Choroid plexus epithelial cell (primary cell): ENCODE measurements around the gene XPNPEP2.

Experiments
- DNase-seq: peaks from one replicate; pipeline ENCODE4 v3.0.0-alpha.2; 2010; ENCODE audit warnings: low read depth
- H3K4me3 ChIP-seq: 2 replicates; pipeline ENCODE4 v1.5.1; 2011; ENCODE audit warnings: low read depth, mild to moderate bottlenecking, control low read depth, low read length, moderate library complexity
- CTCF ChIP-seq: conservative IDR thresholded peaks from 2 replicates; pipeline ENCODE4 v1.5.1; 2011; ENCODE audit warnings: low read depth, mild to moderate bottlenecking, control low read depth, inconsistent platforms, low read length, moderate library complexity

XPNPEP2 gene

GRCh38 chrX:129769467-129770154 is 30.8 kb downstream of the XPNPEP2 start:
- no peak for TF ChIP-seq CTCF
- no peak for DNase-seq
- H3K4me3 ChIP-seq = no peak overlapping the region

DNA sequence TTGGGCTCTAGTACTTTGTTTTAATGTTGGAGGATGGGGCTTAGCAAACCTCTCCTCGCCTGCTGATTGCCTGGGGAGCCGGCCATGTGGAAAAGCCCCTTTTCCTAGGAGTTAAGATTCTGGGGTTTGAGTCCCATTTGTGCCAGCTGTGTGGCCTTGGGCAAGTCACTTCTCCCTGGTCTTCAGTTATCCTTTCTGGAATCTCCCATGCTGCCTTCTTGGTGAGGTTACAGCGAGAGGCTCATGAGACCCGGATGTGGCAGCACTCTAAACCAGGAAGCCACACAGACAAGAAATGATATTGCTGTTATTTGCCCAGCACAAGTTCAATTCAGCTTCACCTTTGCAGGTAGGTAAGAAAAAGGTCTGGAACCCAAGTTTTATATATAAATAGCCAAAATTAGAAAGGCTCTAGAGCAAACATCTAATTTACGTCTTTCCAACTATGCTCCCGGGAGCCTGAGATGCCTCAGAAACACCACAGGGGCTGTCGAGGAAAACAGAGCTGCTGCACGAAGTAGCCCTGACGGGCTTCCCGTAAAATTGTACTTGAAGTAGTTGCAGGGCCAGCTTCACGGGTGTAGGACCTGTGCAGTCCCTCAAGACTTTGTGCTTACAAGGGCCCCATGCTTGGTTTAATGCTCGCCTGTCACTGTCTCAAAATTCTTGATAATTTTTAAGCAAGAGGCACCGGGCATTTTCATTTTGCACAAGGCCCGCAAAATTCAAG is 32.7 kb downstream of the XPNPEP2 start:
- TF ChIP-seq CTCF = no peak
- no peak for DNase-seq
- H3K4me3 ChIP-seq = no peak overlapping the region

DNA sequence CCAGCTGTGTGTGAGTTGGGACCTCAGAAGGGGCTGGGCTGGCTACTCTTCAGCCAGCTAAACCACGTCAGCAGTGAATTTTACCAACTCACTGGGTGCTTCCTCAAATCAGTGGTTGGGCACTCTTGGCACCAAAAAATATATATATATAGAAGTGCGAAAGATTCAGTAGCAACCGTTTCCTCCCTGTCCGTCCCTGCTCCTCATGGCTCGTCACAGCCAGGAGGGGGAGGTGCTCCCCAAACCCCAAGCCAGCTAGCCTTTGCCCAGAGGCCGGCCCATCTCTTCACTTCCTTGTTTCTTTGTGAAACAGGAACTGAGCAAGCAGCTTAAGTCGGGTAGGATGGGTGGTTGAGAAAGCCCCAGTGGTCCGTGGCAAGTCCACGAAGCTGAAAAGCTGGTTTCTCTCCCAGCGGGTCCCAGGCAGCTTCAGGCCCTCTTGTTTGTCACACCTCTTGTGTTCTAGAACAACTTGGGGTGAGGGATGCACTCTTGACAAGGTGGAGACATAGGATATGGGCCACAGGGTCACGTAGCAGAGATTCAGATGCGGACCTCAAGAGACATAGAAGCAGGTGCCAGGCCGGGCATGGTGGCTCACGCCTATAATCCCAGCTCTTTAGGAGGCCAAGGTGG is 34.1 kb downstream of the XPNPEP2 start:
- no peak for DNase-seq
- H3K4me3 ChIP-seq = no peak overlapping the region
- TF ChIP-seq CTCF = no peak

GRCh38 chrX:129773649-129774458 is 35.1 kb downstream of the XPNPEP2 start:
- no peak for TF ChIP-seq CTCF
- DNase-seq = no peak
- H3K4me3 ChIP-seq = no peak overlapping the region

GRCh38 chrX:129777218-129778030 is 38.6 kb downstream of the XPNPEP2 start:
- TF ChIP-seq CTCF = no peak
- DNase-seq = no peak
- no peak overlapping the region for H3K4me3 ChIP-seq

DNA sequence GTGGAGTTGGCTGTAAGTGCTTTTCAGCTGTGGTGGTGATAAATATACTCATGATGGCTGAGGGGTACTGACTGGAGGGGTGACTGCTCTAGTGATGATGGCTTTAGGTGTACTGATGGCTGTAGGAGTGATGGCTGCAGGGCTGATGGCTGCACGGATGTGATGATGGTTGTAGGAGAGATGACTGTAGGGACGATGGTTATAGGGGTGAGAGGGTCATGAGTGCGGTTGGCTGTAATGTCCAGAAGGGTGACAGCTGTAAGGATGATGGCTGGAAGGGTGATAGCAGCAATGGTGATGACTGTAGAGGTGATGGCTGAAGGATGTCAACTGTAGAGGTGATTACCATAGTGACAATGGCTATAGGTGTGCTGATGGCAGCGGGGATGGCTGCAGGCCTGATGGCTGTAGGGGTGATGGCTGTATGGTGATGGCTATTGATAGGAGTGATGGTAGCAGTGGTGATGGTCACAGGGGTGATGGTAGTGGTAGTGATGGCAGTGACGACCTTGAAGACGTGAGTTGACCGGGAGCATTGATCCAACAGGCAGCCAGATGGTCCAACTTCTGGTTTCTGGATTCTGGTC is 40.4 kb downstream of the XPNPEP2 start:
- DNase-seq = no peak
- no peak overlapping the region for H3K4me3 ChIP-seq
- TF ChIP-seq CTCF = no peak
